GM21367 (cell line): ENCODE data around the gene CFL1.
"Not testable (repeated sequence)": the region's sequence is repeated elsewhere in the genome, so short reads cannot be mapped to it uniquely, and the experiment has no call there.

Experiments used
- ATAC-seq: cut with Tn5 transposase; IDR thresholded peaks from one replicate; pipeline ENCODE4 v1.9.1; 2021; ENCODE audit not compliant: unreplicated experiment

Gene CFL1

DNA sequence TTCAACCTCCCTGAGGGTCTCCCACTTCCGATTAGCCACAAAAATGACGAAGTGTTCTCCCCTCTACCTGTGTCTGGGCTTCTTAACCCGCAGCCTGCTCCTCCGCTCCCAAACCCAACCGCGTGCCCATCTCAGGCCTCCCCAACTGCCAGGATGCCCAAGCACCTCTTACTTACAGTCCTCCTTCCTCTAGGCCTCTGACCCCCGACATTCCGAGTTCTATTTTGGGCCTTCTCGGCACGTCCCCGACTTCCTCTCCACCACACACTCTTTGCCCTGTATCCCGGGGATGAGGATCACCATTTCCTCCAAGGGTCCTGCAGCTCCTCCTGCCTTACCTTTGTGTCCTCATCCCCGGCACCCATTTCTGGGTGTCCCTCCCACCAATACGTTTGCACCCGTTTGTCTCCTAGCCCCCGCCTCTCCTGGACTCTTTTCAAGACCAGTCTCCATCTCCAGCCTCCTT is 1.9 kb upstream of the CFL1 start:
- no peak for ATAC-seq

DNA sequence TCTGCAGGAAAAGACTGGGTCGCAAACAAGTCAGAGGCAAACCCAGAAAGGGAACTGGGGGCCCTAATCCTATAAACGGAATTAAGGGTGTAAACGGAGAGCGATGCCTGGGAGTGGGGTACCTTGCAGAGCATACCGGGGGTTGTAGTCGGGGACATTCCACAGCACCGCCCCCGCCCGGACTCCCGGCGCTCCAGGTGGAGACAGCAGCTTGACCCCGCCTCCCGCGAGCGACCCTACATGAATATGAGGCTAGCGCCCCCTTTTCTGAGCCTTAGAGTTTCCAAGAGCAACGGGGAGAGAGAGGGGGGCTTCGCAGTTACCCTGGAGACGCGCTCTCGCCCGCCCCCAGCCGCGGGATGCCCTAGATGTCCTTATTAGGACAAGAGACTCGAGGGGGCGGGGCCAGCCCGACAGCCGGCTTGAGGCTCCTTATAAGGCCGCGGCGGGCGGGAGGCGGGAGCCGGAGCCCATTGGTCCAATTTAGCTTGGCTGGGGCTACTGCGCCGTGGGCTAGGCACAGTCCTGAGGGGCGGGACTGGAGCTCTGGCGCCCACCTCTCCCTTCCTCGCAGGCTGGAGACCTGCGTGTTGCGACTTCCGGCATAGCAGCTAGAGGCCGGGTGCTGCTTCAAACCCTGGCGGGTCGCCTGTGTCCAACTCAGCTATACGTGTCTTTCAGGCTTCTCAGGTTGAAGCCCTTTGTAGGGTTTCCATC is 1.3 kb upstream of the CFL1 start:
- peak; percentile 38 for ATAC-seq

DNA sequence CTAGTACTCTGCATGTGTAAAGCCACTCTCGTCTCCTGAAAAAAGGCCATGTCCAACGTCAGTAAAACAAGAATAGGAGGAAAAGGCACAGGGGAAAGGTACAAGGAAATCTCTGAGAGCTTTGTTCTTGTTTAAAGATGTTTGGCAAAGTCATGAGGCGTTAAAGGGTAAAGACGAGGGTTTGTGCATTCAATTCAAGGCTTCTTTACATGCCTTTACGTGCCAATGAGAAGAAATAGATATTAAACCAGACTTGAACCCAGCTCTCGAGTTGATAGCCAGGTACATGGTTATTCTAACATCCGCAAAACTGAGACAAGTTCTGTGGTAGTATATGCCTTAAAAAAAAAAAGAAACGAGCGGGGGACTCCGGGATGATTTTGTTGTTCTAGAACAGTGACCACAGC is 704 bp upstream of the CFL1 start:
- ATAC-seq, result no peak

DNA sequence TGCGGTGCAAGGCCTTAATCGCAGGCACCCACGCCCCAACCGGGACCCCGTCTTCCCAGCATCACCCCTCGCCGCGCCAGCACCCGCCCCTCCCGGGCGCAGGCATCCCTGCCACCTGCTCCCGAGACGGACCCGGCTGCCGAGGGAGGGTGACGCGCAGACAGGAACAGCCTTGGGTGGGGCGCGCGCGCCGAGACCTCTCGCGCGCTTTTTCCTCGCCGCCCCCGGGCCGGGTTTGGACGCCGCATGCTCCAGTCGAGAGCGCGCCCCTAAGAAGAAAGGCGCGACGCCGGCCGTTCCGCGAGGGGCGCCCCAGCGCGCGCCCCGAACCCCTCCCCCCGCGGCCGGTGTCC is 504 bp downstream of the CFL1 start:
- peak; percentile 3 for ATAC-seq

DNA sequence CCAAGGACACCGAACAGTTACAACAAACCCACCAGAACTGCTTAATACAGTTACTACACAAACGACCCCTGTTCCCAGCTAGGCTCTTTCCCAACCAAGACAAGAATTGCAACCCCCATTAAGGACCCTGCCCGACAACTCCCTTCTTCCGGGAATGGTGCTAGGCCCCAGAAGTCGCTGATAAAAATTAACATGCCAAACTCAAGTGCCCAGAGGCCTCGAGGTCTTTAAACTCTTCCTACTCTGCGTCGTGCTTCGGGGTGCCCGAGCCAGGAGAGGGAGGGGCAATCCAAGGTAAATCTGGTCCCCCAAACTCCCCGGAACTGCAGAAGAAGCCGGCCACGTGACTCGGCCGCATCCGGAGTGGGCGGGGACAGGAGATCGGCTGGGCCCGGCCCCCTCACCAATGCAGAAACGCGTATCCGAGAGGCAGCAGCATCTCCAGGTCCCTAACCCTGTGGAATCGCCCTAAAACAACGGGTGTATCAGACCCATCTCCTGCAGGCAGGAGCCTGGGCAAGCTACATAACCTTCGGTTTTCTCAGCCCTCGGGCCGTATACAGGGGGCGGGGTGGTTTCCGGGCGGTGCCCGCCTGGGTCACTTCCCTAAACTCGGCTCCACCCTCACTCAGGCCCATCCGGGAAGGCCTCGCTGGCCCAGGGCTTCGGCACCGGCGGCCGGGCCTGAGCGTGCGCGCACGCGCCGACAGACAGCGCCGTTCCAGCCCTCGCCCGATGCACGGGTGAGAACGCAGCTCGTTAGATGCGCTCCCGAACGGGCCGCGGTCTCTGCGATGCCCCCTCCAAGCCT is 1.1 kb downstream of the CFL1 start:
- no peak for ATAC-seq

DNA sequence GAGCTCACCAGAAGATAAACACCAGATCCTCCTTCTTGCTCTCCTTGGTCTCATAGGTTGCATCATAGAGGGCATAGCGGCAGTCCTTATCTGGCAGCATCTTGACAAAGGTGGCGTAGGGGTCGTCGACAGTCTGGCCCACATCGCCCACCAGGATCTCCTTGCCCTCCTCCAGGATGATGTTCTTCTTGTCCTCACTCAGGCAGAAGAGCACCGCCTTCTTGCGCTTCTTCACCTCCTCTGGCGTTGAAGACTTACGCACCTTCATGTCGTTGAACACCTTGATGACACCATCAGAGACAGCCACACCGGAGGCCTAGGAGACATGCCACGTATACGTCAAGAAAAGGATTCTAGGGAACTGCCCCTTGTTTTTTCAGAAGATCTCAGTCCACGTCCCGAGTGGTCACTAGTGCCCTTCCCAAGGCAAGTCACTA is 2.0 kb downstream of the CFL1 start:
- ATAC-seq, result no peak

DNA sequence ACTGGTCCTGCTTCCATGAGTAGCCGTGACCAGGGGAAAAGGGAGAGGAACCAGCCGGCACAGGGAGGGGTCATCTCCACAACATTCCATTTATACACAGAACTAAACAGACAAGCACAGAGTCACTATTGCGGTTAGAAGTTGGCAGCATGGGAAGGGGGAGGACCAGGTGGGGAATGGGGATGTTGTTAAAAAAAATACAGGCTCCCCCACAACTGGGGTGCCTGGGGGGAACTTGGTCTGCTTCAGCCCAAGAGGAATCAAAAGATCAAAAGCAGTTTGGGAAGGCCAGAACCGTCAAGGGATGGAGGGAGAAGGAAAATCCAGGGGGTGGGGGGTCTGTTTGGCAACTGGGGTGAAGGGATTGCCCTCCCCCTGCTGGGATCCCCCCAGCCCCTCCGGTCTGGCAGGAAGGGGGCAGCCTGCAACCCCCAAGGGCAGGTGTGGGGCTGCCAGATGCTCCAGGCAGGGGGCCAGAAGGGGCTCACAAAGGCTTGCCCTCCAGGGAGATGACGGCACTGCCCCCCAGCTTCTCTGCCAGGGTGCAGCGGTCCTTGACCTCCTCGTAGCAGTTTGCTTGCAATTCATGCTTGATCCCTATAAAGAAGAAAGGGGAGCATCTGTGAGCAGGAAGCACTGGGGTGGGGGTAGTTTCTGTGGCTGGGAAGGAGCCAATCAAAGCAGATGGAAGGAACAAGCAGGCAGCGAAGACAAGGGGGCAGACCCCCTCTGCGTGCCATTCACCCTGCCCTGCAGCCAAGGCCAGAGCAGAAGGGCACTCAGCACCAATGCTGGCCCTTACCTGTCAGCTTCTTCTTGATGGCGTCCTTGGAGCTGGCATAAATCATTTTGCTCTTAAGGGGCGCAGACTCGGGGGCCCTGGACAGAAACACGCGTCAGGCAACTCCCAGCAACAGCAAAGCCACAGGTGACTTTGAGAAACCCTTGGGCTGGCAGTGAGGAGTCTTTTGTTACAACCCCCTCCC is 2.8 kb downstream of the CFL1 start:
- no peak for ATAC-seq

DNA sequence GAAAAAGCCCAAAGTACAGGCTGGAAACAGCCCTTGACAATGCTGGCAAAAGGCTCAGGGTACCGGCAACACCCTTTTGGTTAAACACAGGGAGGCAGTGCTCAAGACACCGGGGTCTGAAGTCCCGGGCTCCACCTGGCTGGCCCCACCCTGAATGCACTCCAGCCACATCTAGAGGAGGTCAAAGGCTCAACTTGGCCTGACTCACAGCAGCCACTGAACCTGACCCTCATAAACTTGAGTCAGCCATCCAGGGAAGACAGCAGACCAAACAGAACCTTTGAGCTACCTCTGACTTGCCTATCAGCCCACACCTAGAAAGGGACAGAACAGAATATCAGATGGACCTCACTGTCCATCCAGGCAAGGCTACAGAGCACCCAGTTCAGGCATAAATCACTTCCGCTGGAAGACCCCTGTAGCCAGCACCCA is 3.8 kb downstream of the CFL1 start:
- ATAC-seq, result no peak

DNA sequence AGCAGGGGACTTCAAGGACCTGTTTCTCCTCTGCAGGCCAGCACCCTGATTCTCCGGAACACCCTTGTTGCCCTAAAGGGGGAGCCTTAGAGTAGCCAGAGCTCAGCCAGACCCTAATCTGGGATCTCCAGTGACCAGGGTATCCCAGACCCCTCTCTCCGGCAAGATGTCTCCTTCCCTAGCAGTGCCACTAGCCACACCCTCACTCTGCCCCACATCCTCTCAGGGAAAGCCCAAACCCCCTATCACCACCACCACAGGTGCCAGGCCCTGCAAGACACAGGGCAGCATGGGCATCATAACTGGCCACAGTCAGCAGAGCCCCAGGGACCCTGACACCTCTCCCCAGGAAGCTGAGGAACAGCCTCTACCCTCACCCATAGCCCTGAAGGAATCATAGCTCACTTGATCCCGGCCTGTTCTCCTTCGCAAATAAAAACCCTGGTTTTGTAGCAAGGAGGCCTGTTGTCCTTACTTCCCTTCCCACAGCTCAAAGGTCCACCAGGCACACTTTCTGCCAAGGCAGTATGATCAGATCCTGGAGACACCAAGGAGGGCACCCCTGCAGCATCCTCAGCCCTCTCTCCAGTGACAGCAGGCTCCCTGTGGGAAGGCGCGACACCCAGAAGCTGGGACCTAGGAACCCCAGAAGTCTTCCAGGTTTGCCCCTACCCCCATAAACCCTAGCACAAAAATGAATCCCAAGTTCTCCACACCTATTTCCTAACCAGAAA is 4.6 kb downstream of the CFL1 start:
- ATAC-seq, result no peak

DNA sequence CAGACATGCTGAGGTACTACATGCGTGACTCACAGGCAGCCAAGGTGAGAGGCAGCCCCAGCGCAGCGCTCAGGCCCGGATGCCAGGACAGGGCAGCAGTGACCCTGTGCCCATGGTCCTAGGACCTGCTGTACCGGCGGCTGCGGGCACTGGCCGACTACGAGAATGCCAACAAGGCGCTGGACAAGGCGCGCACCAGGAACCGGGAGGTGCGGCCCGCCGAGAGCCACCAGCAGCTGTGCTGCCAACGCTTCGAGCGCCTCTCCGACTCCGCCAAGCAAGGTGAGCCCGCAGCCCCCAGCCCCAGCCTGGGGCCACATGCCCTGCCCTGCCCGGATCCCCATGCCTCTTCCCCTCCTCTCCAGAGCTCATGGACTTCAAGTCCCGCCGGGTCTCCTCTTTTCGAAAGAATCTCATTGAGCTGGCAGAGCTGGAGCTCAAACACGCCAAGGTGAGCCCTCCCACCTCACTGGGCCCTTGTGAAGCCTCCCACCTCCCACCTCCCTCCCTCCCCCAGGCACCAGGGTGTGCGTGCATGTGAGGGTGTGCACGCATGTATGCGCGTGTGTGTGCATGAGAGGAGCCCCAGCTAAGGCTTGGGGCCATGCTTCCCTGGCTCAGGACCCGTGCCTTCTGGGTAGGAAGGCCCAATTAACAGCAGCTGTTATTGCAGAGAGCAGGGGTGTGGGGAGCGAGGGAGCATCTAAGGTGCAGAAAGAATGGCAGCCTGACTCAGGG is 5.3 kb downstream of the CFL1 start:
- no peak for ATAC-seq

DNA sequence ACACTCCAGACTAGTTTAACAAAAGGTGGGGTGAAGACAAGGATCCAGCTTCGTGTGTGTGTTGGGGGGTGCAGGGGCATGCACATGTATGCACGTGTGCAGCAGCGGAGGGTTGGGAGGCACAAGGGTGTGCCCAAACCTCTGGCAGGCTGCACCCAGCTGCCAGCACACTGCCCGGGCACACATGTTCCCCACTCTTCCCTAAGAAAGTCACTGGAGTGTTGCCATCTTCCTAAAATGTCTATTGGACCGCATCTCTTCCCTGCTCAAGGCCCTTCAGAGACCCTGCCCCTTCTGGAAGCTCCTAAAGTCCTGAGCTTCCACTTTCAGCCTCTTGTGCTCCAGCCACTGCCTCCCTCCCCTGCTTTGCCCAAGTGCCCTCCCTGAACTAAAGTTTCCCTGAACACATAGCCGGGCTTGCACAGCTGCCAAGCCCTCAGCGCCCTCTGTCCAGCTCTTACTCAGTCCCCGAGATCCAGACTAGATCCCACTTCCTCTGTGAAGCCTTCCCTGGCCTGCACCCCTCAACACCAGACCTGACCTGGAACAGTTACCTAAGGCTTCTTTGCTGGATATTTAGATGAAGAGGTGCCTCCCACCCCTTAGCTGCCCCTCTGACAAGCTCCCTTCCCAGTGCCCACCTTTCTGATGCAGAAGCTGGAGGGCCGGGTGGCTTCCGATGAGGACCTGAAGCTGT is 6.0 kb downstream of the CFL1 start:
- no peak for ATAC-seq

DNA sequence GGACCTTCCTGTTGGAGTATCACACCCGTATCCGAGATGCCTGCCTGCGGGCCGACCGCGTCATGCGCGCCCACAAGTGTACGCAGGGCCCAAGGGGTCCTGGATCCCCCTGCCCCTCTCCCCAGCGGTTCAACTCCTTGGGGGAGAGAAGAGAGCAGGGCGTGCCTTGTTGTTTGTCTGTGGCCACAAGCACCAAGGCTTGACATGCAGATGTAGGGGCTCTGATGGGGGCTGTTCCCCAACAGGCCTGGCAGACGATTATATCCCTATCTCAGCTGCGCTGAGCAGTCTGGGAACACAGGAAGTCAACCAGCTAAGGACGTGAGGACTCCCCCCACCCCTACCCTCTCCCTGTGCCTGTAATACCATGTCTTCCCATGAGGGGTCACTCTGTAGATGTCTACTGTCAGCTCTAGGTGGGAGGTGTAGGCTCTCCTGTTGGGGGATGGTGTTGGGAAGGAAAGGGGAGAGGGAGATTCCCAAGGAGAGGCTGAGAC is 6.8 kb downstream of the CFL1 start:
- no peak for ATAC-seq

DNA sequence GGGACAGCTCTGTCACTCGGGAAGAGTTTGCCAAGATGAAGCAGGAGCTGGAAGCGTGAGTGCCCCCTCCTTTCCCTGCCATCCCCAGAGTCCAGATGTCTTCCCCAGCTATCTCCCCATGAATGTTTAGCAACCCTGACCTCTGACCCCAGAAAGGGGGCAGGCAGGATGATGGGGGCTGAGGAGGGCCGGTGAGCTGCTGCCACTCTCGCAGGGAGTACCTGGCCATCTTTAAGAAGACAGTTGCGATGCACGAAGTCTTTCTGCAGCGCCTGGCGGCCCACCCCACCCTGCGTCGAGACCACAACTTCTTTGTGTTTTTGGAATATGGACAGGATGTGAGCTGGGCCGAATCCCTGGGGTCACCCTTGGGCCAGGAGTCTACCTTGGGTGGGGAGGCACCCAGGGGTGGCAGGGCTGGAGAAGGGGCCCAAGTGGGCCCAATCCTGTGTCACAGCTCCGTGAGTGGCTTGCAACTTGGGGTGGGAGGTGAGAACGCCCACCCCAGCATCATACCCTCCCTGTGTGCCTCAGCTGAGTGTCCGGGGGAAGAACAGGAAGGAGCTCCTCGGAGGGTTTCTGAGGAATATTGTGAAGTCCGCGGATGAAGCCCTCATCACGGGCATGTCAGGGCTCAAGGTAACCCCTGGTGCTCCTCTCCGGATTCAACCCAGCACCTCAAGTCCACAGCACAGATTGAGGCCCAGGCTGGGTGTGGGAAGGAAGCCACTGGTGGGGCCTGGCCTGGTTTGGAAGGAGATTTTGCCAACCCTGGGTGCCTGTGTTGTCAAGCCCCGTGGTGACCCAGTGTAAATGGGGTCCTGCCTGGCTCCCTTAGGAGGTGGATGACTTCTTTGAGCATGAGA is 7.5 kb downstream of the CFL1 start:
- no peak for ATAC-seq

DNA sequence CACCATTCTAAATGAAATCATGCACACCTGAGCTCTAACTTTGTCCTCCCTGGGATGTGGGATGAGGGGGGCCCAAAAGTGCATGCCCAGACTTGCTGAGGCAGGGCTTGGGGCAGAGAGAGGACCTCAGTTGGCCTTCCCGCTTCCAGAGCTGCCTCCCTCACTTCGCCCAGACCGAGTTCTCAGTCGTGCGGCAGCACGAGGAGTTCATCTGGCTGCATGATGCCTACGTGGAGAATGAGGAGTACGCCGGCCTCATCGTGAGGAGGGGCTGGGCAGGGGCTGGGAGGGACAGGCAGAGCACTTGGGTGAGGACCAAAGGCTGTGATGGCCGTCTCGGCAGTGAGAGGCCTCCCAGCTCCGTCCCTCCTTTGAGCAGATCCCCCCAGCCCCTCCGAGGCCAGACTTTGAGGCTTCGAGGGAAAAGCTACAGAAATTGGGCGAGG is 8.2 kb downstream of the CFL1 start:
- ATAC-seq, result no peak

DNA sequence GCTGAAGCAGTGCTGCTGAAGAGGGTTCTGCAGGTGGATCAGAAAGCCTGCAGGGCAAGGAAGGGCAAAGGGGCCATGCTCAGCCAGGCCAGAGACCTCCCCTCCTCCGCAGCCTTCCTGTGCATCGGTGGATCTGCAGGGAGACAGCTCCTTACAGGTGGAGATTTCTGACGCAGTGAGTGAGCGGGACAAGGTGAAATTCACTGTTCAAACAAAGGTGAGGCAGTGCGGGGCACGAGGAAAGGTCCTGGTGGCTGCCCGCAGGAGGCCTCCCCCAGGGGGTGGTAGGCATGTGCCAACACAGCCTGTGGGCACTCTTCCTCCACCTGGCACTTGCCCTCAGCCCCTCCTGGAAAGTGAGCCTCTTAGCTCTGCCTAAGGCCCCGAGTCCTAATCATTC is 8.6 kb downstream of the CFL1 start:
- ATAC-seq, result no peak

DNA sequence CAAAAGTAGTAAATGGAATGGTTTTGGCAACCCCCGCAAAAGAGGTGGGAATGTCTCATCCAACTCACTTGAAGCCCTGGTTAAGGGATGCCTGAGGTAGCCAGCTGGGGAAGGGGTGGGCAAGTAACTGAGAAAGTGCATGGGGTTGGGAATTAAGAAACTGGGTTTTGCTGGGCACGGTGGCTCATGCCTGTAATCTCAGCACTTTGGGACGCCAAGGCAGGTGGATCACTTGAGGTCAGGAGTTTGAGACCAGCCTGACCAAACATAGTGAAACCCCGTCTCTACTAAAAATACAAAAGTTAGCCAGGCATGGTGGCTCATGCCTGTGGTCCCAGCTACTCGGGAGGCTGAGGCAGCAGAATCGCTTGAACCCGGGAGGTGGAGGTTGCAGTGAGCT is 9.3 kb downstream of the CFL1 start:
- not testable (repeated sequence) for ATAC-seq

DNA sequence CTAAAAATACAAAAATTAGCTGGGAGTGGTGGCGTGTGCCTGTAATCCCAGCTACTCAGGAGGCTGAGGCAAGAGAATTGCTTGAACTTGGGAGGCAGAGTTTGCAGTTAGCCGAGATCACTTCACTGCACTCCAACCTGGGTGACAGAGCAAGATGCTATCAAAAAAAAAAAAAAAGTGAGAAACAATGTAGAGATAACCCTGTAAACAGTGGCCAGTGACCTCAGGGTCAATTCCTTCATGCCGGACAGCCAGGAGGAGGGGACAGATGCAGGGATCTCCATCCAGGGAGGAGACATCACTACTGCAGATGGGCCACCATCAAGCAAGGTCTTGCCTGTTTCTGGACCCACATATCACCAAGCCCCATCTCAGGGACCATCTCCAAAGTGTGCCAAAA is 10.2 kb downstream of the CFL1 start:
- no peak for ATAC-seq

DNA sequence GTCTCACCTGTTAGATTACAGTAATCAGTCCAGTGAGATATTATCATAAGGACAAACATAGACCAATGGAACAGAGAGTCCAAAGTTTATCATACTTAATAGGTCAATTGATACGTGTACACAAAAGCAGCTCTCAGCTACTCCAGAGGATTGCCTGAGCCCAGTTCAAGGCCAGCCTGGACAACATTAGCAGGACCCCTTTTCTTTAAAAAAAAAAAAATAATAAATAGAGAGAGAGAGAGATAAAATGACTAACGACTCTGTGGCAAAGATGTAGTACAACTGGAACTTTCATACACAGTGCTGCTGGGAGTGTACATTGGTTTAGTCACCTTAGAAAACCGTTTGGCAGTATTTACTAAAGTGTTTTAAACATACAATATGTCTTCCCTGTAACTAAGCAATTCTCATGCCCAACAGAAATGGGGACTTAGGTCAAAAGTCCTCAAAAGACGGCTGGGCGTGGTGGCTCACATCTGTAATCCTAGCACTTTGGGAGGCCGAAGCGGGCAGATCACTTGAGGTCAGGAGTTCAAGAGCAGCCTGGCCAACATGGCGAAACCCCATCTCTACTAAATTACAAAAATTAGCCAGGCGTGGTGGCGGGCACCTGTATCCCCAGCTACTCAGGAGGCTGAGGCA is 13.6 kb downstream of the CFL1 start:
- ATAC-seq, result no peak
